Neural cell (in vitro differentiated cells): Measurements from ENCODE around the gene BDKRB1.

Experiments used
- CTCF ChIP-seq: fragments of 450-650 bp; IDR thresholded peaks from 2 replicates; pipeline ENCODE4 v1.5.1; 2014; ENCODE audit warnings: antibody characterized with exemption, mild to moderate bottlenecking, moderate library complexity; ENCODE audit not compliant: poor library complexity, severe bottlenecking
- EP300 ChIP-seq: fragments of 450-650 bp; conservative IDR thresholded peaks from 2 replicates; pipeline ENCODE4 v1.6.1; 2014; ENCODE audit warnings: antibody characterized with exemption, mild to moderate bottlenecking, moderate library complexity; ENCODE audit not compliant: poor library complexity, severe bottlenecking
- EZH2 ChIP-seq: fragments of 200-600, 300-800 bp; shearing (Covaris generic), sonication (generic); IDR thresholded peaks from 2 replicates; pipeline ENCODE4 v1.6.1; 2014; ENCODE audit warnings: antibody characterized with exemption, low read length, borderline replicate concordance, mild to moderate bottlenecking; ENCODE audit not compliant: insufficient read depth, poor library complexity, severe bottlenecking
- MXI1 ChIP-seq: fragments of 450-650 bp; conservative IDR thresholded peaks from 2 replicates; pipeline ENCODE4 v1.6.1; 2014; ENCODE audit warnings: antibody characterized with exemption, mild to moderate bottlenecking; ENCODE audit not compliant: poor library complexity, severe bottlenecking
- POLR2AphosphoS5 ChIP-seq: IDR thresholded peaks from 2 replicates; pipeline ENCODE4 v1.6.1; 2012
- RAD21 ChIP-seq: fragments of 450-650 bp; conservative IDR thresholded peaks from 2 replicates; pipeline ENCODE4 v1.6.1; 2014; ENCODE audit warnings: antibody characterized with exemption, mild to moderate bottlenecking, moderate library complexity
- TAF1 ChIP-seq: IDR thresholded peaks from 2 replicates; pipeline ENCODE4 v1.6.1; 2012; ENCODE audit warnings: low read depth
- TF ChIP-seq, protein P1 (sequence below): IDR thresholded peaks from 2 replicates; pipeline ENCODE4 v1.6.1; 2012; ENCODE audit warnings: borderline replicate concordance

DNA sequence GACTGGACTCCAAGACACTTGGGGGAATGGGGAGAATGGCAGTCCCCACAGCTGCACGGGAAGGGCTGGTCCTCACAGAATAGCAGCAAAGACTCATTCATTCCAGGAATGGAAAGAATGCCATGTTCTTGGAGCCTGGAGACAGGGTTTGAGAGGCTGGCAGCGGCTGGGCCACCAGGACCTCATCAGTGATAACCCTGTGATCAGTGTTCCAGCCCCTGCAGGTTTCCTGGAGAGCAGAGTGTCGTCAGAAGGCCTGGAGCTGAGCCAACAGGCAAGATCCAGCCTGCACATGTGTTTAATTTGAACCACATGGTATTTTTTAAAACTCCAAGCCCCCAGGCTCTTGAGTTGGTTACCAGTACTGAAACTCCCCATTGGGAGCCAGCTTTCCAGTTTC, 11.3 kb downstream of the BDKRB1 start:
- TF ChIP-seq POLR2AphosphoS5 (no peak), EZH2 (no peak), CTCF (no peak), RAD21 (no peak), EP300 (no peak), TAF1 (no peak), MXI1 (no peak)
- TF ChIP-seq, protein P1, sequence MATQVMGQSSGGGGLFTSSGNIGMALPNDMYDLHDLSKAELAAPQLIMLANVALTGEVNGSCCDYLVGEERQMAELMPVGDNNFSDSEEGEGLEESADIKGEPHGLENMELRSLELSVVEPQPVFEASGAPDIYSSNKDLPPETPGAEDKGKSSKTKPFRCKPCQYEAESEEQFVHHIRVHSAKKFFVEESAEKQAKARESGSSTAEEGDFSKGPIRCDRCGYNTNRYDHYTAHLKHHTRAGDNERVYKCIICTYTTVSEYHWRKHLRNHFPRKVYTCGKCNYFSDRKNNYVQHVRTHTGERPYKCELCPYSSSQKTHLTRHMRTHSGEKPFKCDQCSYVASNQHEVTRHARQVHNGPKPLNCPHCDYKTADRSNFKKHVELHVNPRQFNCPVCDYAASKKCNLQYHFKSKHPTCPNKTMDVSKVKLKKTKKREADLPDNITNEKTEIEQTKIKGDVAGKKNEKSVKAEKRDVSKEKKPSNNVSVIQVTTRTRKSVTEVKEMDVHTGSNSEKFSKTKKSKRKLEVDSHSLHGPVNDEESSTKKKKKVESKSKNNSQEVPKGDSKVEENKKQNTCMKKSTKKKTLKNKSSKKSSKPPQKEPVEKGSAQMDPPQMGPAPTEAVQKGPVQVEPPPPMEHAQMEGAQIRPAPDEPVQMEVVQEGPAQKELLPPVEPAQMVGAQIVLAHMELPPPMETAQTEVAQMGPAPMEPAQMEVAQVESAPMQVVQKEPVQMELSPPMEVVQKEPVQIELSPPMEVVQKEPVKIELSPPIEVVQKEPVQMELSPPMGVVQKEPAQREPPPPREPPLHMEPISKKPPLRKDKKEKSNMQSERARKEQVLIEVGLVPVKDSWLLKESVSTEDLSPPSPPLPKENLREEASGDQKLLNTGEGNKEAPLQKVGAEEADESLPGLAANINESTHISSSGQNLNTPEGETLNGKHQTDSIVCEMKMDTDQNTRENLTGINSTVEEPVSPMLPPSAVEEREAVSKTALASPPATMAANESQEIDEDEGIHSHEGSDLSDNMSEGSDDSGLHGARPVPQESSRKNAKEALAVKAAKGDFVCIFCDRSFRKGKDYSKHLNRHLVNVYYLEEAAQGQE = no peak
